ENCODE measurements around the gene LYPLA2. TPM values are rescaled to one million over a fixed set of nuclear protein-coding genes. Genes with fewer than 3 reads are reported as not detected.

LYPLA2 gene
- total RNA-seq, 2 experiments from 2014 or later: 57.0 to 59.2 TPM

DNA sequence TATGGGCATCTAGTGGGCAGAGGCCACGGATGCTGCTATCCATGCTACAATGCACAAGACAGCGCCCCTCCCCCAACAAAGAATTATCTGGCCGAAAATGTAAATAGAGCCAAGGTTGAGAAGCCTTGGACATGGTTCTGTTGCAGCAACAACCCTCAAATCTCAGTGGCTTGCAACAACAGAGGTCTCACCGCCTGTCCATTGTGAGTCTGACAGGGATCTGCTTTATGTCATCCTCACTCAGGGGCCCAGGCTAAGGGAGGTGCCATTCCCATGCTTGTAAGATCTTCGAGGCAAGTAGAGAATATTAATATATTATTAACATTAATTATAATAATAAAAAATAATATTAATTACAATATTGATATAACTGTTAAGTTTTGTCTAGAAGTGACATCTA is 22.2 kb upstream of the LYPLA2 start:
- no peak overlapping the region for H3K4me3 Mint-ChIP-seq
- H3K27ac Mint-ChIP-seq: no peak overlapping the region
- TF ChIP-seq, protein P1, sequence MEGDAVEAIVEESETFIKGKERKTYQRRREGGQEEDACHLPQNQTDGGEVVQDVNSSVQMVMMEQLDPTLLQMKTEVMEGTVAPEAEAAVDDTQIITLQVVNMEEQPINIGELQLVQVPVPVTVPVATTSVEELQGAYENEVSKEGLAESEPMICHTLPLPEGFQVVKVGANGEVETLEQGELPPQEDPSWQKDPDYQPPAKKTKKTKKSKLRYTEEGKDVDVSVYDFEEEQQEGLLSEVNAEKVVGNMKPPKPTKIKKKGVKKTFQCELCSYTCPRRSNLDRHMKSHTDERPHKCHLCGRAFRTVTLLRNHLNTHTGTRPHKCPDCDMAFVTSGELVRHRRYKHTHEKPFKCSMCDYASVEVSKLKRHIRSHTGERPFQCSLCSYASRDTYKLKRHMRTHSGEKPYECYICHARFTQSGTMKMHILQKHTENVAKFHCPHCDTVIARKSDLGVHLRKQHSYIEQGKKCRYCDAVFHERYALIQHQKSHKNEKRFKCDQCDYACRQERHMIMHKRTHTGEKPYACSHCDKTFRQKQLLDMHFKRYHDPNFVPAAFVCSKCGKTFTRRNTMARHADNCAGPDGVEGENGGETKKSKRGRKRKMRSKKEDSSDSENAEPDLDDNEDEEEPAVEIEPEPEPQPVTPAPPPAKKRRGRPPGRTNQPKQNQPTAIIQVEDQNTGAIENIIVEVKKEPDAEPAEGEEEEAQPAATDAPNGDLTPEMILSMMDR (IDR thresholded peaks at IDR 0.05): no peak
- no peak for DNase-seq
- ChIA-PET POLR2A (interaction anchor here (1.1 kb wide), 1 partner anchor 10 kb away, joined by 3 read pairs; the partner anchor contains the start of gene PITHD1), CTCF (interaction anchor here (1.5 to 2.3 kb wide), 2 partner anchors 41 to 148 kb away, joined by 5 read pairs; no protein-coding TSS in a partner anchor)
- H3K36me3 Mint-ChIP-seq (ENCODE audit: low read depth): peaks cover 11% of the 10 kb centered on the region
- H3K9me3 Mint-ChIP-seq: no peaks in the 10 kb centered on the region
- peaks cover 8% of the 10 kb centered on the region for H3K4me1 Mint-ChIP-seq (ENCODE audit: low read depth)
- H3K27me3 Mint-ChIP-seq: no peaks in the 10 kb centered on the region
- intact Hi-C loops (cut with micrococcal nuclease): no loop called here
- ATAC-seq: no peak

- CTCF ChIA-PET: interaction anchor here (0.6 to 2.8 kb wide), 53 partner anchors 8 to 658 kb away, joined by 3 to 46 read pairs (median 4); partner anchors contain the start of genes CNR2, FUCA1, GALE and HMGCL
- Mint-ChIP-seq H3K27me3 (no peaks in the 10 kb centered on the region), H3K9me3 (no peaks in the 10 kb centered on the region), H3K36me3 (ENCODE audit: low read depth) (peaks cover 4% of the 10 kb centered on the region), H3K4me1 (ENCODE audit: low read depth) (peaks cover 32% of the 10 kb centered on the region), H3K27ac (no peak overlapping the region), H3K4me3 (no peak overlapping the region)
- POLR2A ChIA-PET: interaction anchor here (0.7 to 0.9 kb wide), 2 partner anchors 27 to 74 kb away, joined by 3 read pairs; no protein-coding TSS in a partner anchor
- TF ChIP-seq, protein P1 (IDR thresholded peaks at IDR 0.05): peak; percentile 90
- intact Hi-C loops (cut with micrococcal nuclease): no loop called here
- DNase-seq (peak; percentile 95), ATAC-seq (peak; percentile 99)
Measured at GRCh38 chr1:23772049-23772853, 18.7 kb upstream of the LYPLA2 start.

DNA sequence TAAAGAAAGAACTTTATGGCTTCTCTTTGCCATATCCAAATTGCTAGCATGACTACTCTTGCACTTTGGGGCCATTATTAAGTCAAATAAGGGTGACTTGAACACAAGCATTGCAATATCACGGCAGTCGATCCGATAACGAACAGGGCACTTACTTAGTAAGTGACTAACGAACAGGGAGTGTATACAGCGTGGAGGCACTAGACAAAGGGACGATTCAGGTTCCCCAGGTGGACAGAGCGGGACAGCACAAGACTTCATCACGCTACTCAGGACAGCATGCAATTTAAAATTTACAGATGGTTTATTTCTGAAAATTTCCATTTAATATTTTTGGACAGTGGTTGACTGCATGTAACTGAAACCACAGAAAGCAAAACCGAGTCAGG is 18.1 kb upstream of the LYPLA2 start:
- Mint-ChIP-seq H3K36me3 (ENCODE audit: low read depth) (peaks cover 1% of the 10 kb centered on the region), H3K27me3 (no peaks in the 10 kb centered on the region), H3K4me3 (no peak overlapping the region), H3K9me3 (no peaks in the 10 kb centered on the region), H3K27ac (no peak overlapping the region), H3K4me1 (ENCODE audit: low read depth) (peaks cover 34% of the 10 kb centered on the region)
- POLR2A ChIA-PET: no interaction called here
- CTCF ChIA-PET: no interaction called here
- TF ChIP-seq, protein P1 (IDR thresholded peaks at IDR 0.05): no peak
- ATAC-seq (no peak), DNase-seq (no peak)
- intact Hi-C loops (cut with micrococcal nuclease): no loop called here

- Mint-ChIP-seq H3K36me3 (ENCODE audit: low read depth) (peaks cover 4% of the 10 kb centered on the region), H3K27ac (no peak overlapping the region), H3K27me3 (no peaks in the 10 kb centered on the region), H3K4me1 (ENCODE audit: low read depth) (peaks cover 37% of the 10 kb centered on the region), H3K9me3 (no peaks in the 10 kb centered on the region), H3K4me3 (no peak overlapping the region)
- ChIA-PET POLR2A (interaction anchor here (1.5 to 11.8 kb wide), 2 partner anchors 21 to 137 kb away, joined by 3 to 168 read pairs; partner anchors contain the start of genes GALE and LYPLA2), CTCF (interaction anchor here (0.8 to 3.1 kb wide), 4 partner anchors 21 to 142 kb away, joined by 3 to 13 read pairs (median 3); no protein-coding TSS in a partner anchor)
- TF ChIP-seq, protein P1 (IDR thresholded peaks at IDR 0.05): no peak
- DNase-seq (peak; percentile 26), ATAC-seq (no peak)
- intact Hi-C loops (cut with micrococcal nuclease): no loop called here
Measured at GRCh38 chr1:23774174-23774880, 16.6 kb upstream of the LYPLA2 start.

All from activated CD8-positive, alpha-beta T cell treated with anti-CD3 and anti-CD28 coated beads for 36 hours (primary cell).